GM23338 (cell line): Measurements from ENCODE around the gene SEPTIN8.

Experiments
- CTCF ChIP-seq, 2 experiments: fragments of 200-600 bp in 1 of 2; sonication (generic) in 1 of 2; conservative IDR thresholded peaks; 2 replicates each; pipeline versions ENCODE4 v1.5.1 to v1.6.1; 2016 to 2017; ENCODE audit warnings: antibody characterized with exemption in 2 of 2, low read depth in 2 of 2, mild to moderate bottlenecking in 2 of 2, moderate library complexity in 1 of 2
- EZH2 ChIP-seq: fragments of 200-600 bp; sonication (generic); IDR thresholded peaks from one replicate; pipeline ENCODE4 v1.8.0; 2017; ENCODE audit warnings: antibody characterized with exemption, mild to moderate bottlenecking, low read depth; ENCODE audit not compliant: unreplicated experiment
- ZNF114 ChIP-seq: fragments of 250-450 bp; sonication (Bioruptor Pico); IDR thresholded peaks from 2 replicates; pipeline ENCODE4 v1.5.0; 2020; ENCODE audit warnings: mild to moderate bottlenecking, moderate library complexity
- ZNF331 ChIP-seq: fragments of 250-450 bp; sonication (Bioruptor Pico); IDR thresholded peaks from 2 replicates; pipeline ENCODE4 v1.5.0; 2020; ENCODE audit warnings: low read depth, mild to moderate bottlenecking, moderate library complexity

DNA sequence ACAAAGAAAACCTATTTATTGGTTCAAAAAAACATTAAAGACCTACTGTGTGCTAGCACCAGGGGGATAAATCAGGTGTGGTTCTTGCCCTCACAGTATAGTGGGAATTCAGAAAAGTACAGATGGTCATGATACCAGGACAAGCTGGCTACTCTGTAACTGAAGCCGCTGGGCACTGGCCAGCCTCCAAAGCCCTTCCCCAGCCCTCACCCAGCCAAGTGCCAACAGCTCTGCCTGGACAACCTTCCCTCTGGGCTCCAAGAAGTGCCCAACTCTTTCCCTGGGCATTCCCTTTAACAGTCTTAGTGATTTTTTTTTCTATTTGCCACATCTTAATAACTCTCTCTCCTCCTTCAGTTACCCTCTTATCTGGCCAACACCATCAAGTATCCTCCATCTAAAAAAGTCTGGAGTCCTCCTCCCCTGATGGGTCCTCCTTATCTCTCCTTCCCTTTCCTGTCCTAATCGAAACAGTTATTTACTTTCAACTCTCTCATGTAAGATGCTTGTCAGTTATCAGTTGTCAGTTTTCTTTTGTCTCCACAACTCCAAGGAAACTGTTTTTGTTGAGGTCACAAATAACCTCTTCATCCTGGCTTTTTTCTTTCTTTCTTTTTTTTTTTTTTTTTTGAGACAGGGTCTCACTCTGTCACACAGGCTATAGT lies 13.3 kb upstream of the SEPTIN8 start:
- TF ChIP-seq CTCF (conservative IDR thresholded peaks at IDR 0.05; ENCODE audit: low read depth in 2 of 2) (no peak), EZH2 (no peak), ZNF114 (CRISPR knock-in tag) (no peak), ZNF331 (no peak)
